Activated CD8-positive, alpha-beta T cell treated with anti-CD3 and anti-CD28 coated beads, Interleukin-2, amount 10 ng/mL, durations not matched to agents 7 days and 5 days (primary cell): ENCODE results near the gene SLC12A6. TPM values are rescaled to one million over a fixed set of nuclear protein-coding genes. Genes with fewer than 3 reads are reported as not detected.
"Not testable (repeated sequence)": the region's sequence is repeated elsewhere in the genome, so short reads cannot be mapped to it uniquely, and the experiment has no call there.

Experiments used
- ATAC-seq: fragments of 150-1000 bp; cut with Tn5 transposase; one replicate; pipeline ENCODE4 v1.10.0; 2021; ENCODE audit warnings: moderate library complexity
- CTCF ChIA-PET: fragments of 350-600 bp; sonication (Branson Sonifier 250); formaldehyde crosslinking; loops from one replicate; lab custom pipeline; 2021; ENCODE audit warnings: antibody characterized with exemption; lab: Charles Lee
- POLR2A ChIA-PET: fragments of 350-600 bp; sonication (Branson Sonifier 250); formaldehyde crosslinking; loops from one replicate; lab custom pipeline; 2021; ENCODE audit warnings: antibody characterized with exemption; lab: Charles Lee
- DNase-seq: peaks from one replicate; pipeline ENCODE4 v3.0.0-alpha.2; 2020
- H3K27ac Mint-ChIP-seq: one replicate; pipeline ENCODE4 v1.8.0; 2021; ENCODE audit warnings: mild to moderate bottlenecking, mixed read lengths
- H3K27me3 Mint-ChIP-seq: one replicate; pipeline ENCODE4 v1.8.0; 2021; ENCODE audit warnings: low read depth, mixed read lengths
- H3K36me3 Mint-ChIP-seq: one replicate; pipeline ENCODE4 v1.8.0; 2021; ENCODE audit warnings: low read depth, mixed read lengths
- H3K4me1 Mint-ChIP-seq: one replicate; pipeline ENCODE4 v1.8.0; 2021; ENCODE audit warnings: low read depth, mixed read lengths
- H3K4me3 Mint-ChIP-seq: one replicate; pipeline ENCODE4 v1.8.0; 2021; ENCODE audit warnings: mild to moderate bottlenecking, mixed read lengths
- H3K9me3 Mint-ChIP-seq: one replicate; pipeline ENCODE4 v1.8.0; 2022; ENCODE audit warnings: mixed read lengths; ENCODE audit not compliant: insufficient read depth
- total RNA-seq, 2 experiments: library from RNA; stranded (reverse); gene quantifications; one replicate each; pipeline ENCODE4 v1.2.3, GENCODE V29; 2021

Gene SLC12A6
- 10 to 100 TPM; 24.8 to 25.3 TPM for total RNA-seq

DNA sequence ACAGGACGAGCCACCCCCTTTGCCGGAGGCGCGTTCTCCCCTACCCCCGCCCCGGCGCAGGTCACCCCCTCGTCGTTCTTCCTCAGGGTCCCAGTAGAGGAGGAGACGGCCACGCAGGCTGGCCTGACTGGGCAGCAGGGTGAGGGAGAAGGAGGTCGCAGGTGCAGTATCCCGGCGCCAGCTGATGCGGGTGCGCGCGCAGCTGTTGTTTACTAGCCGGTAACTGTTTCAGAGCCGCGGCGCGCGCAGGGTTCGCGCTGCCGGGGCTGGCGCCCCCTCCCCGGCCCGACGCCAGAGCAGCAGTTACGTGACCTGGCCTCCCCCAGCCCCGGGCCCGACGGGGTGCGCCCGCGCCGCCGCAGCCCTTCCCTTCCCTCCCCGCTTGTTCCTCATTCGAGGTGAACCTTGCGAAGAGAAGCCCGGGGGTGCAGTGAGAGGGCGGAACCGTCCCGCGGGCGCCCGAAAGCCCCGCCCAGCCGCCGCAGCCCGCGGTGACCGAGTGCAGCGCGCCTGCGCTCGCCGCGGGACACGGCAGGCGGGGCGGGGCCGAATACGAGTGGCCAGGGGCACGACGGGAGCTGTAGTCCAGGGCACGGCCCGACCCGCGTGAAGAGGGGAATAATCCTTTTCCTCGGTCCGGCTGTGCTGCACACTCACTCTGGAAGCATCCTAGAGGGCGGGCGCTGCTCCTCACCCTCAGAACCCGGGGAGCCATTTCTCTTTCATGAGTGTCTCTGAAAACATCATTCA, at the start of gene SLC12A6:
Gene SLC12A6 (minus strand): TSS at position 225 of the 750 bp plus-strand sequence. CDS start 1,101 bp downstream, outside the sequence.
- CTCF ChIA-PET = interaction anchor here (0.7 to 5.3 kb wide), 4 partner anchors 9 to 96 kb away, joined by 3 to 51 read pairs (median 21); partner anchors contain the start of gene LPCAT4
- POLR2A ChIA-PET = interaction anchor here (0.7 to 3.6 kb wide), 11 partner anchors 10 to 246 kb away, joined by 3 to 61 read pairs (median 5); partner anchors contain the start of genes EMC7, GOLGA8B, LPCAT4 and PGBD4
- H3K36me3 Mint-ChIP-seq = peaks cover 33% of the 10 kb centered on the region
- H3K4me3 Mint-ChIP-seq = peak within 1 kb of the TSS; percentile 97
- peak; percentile 83 for ATAC-seq
- H3K27ac Mint-ChIP-seq = peak within 1 kb of the TSS; percentile 97
- DNase-seq = peak; percentile 93
- no peaks in the 10 kb centered on the region for H3K27me3 Mint-ChIP-seq
- H3K4me1 Mint-ChIP-seq = peaks cover 58% of the 10 kb centered on the region
- no peaks in the 10 kb centered on the region for H3K9me3 Mint-ChIP-seq

DNA sequence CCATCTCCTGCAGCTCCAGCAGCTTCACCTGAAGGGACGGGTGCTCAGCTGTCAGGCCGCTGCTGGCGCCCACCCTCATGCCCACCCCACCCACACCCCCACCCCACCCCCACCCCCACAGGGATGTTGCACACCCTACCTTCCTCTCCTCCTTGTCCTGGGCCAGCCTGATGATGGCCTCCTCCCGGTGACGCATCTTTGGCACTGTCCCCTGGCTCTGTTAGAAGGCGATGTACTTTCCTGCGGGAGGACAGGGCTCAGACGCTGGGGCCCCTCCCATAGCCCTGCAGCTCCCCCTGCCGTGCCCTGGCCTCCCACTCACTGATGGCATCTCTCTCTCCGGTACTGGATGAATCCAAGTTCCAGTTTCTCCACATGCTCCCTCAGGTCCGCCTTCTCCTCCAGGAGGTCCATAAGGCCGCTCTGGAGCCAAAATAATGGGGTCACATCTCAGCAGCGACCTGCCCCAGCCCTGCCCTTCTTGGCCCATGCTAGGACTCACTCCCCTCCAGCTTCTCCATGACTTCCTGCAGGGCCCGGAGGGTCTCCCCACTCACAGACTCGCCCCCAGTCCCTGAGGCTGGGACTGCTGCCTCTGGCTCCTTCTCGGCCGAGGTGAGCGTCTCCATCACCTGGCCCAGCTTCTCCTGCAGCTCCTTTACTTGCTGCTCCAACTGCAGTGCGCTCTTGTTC, 44.4 kb upstream of the SLC12A6 start:
- POLR2A ChIA-PET, CTCF ChIA-PET: not testable (repeated sequence)

DNA sequence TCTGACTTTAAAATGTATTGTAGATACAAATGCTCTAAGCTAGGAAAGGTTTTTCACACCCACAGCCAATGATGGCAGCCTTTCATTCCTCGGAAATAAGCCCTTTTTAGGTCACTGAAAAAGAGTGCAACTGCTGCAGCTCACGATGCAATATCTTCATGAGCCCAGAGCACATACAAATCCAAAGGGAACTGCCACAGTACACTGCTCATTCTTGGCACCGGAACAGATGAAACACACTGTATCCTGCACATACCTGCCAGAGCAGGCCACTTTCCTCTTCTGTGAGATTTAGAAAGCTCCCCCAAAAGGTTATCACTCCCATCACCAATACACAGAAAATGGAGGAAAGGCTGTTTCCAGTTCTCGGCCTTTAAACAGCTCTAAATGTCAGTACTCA, 42.9 kb upstream of the SLC12A6 start:
- DNase-seq, CTCF ChIA-PET, ATAC-seq, H3K9me3 Mint-ChIP-seq, H3K36me3 Mint-ChIP-seq, H3K4me1 Mint-ChIP-seq, H3K27me3 Mint-ChIP-seq, H3K4me3 Mint-ChIP-seq, H3K27ac Mint-ChIP-seq, POLR2A ChIA-PET: not testable (repeated sequence)

More for the DNA sequence above, 44.4 kb upstream of the SLC12A6 start:
- not testable (repeated sequence) for H3K27ac Mint-ChIP-seq, H3K36me3 Mint-ChIP-seq, H3K4me3 Mint-ChIP-seq, H3K27me3 Mint-ChIP-seq, DNase-seq, H3K9me3 Mint-ChIP-seq, H3K4me1 Mint-ChIP-seq, ATAC-seq

DNA sequence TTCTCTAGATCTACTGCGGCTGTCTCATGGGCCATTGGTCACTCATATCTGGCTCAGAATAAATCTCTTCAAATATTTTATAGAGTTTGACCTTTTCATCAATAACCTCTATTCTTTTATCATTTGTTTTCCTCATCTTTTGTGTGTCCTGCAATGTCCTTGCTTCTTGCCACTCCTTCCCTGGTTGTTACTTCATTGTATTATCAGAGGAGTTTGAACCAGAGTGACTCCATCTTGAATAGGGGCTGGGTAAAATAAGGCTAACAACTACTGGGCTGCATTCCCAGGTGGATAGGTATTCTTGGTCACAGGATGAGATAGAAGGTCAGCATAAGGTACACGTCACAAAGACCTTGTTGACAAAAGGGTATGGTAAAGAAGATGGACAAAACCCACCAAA, 39.3 kb upstream of the SLC12A6 start:
- Mint-ChIP-seq H3K4me3 (no peak overlapping the region), H3K9me3 (no peaks in the 10 kb centered on the region), H3K27me3 (no peaks in the 10 kb centered on the region), H3K36me3 (peaks cover 8% of the 10 kb centered on the region), H3K27ac (no peak overlapping the region), H3K4me1 (no peaks in the 10 kb centered on the region)
- ATAC-seq (no peak), DNase-seq (no peak)
- ChIA-PET CTCF (no interaction called here), POLR2A (interaction anchor here (0.9 kb wide), 1 partner anchor 10 kb away, joined by 5 read pairs; the partner anchor contains the start of gene LPCAT4)

DNA sequence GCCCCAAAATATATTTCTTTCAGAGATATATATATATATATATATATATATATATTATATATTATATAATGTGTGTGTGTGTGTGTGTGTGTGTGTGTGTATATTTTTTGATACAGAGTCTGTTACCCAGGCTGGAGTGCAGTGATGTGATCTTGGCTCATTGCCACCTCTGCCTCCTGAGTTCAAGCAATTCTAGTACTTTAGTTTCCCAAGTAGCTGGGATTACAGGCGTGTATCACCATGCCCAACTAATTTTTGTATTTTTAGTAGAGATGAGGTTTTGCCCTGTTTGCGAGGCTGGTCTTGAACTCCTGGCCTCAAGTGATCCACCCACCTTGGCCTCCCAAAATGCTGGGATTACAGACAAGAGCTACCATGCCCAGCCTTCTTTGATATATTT, 38.0 kb upstream of the SLC12A6 start:
- H3K27ac Mint-ChIP-seq, CTCF ChIA-PET, POLR2A ChIA-PET: not testable (repeated sequence)

DNA sequence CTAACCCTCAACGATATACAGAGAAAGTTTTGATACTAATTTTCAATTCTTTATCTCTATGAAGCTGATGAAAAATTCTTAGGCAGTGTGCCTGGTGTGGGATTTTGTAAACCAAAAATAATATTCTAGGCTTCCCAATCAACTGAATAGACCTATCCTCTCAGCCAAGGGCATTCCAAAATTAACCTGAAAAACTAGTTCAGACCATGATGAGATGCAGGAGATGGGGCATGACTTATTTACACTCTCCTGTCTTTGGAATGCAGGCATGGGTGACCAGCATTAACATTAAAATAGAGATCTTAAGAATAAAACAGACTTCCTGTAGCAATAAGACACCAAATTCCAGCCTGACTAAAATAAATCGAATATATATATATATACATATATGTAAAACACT, 37.2 kb upstream of the SLC12A6 start:
- DNase-seq (no peak), ATAC-seq (no peak)
- H3K9me3 Mint-ChIP-seq = no peaks in the 10 kb centered on the region
- peaks cover 1% of the 10 kb centered on the region for H3K4me1 Mint-ChIP-seq
- H3K27ac Mint-ChIP-seq = no peak overlapping the region
- peaks cover 4% of the 10 kb centered on the region for H3K36me3 Mint-ChIP-seq
- H3K4me3 Mint-ChIP-seq = no peak overlapping the region
- CTCF ChIA-PET = no interaction called here
- H3K27me3 Mint-ChIP-seq = no peaks in the 10 kb centered on the region
- POLR2A ChIA-PET = no interaction called here

More for the DNA sequence above, 38.0 kb upstream of the SLC12A6 start:
- DNase-seq, H3K36me3 Mint-ChIP-seq, H3K4me1 Mint-ChIP-seq, H3K4me3 Mint-ChIP-seq, H3K27me3 Mint-ChIP-seq, H3K9me3 Mint-ChIP-seq, ATAC-seq: not testable (repeated sequence)

GRCh38 chr15:34373951-34374350, 36.4 kb upstream of the SLC12A6 start:
- Mint-ChIP-seq H3K4me3 (no peak overlapping the region), H3K4me1 (peaks cover 4% of the 10 kb centered on the region), H3K27me3 (no peaks in the 10 kb centered on the region), H3K9me3 (no peaks in the 10 kb centered on the region), H3K36me3 (peaks cover 4% of the 10 kb centered on the region), H3K27ac (no peak overlapping the region)
- no peak for DNase-seq
- CTCF ChIA-PET = no interaction called here
- no peak for ATAC-seq
- POLR2A ChIA-PET = no interaction called here

DNA sequence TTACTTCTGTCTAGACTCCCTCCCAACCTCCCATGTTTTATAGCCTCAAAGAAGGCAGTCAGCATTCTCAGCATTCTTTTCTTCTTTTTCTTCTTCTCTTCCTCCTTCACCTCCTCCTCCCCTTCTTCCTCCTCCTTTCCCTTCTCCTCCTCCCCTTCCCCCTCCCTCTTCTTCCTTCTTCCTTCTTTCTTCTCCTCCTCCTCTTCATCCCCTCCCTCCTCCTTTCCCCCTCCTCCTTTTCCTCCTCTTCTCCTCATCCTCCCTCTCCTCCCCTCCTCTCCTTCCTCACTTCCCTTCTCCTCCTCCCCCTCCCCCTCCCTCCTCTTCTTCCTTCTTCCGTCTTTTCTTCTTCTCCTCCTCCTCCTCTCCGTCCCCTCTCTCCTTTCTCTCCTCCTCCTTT, 33.1 kb upstream of the SLC12A6 start:
- Mint-ChIP-seq H3K4me3 (no peak overlapping the region), H3K27ac (no peak overlapping the region), H3K4me1 (peaks cover 16% of the 10 kb centered on the region), H3K27me3 (no peaks in the 10 kb centered on the region), H3K36me3 (no peaks in the 10 kb centered on the region), H3K9me3 (no peaks in the 10 kb centered on the region)
- POLR2A ChIA-PET = no interaction called here
- no peak for DNase-seq
- no peak for ATAC-seq
- CTCF ChIA-PET = no interaction called here

GRCh38 chr15:34370129-34370528, 32.5 kb upstream of the SLC12A6 start:
- POLR2A ChIA-PET = no interaction called here
- Mint-ChIP-seq H3K4me3 (no peak overlapping the region), H3K27ac (no peak overlapping the region), H3K9me3 (no peaks in the 10 kb centered on the region), H3K27me3 (no peaks in the 10 kb centered on the region), H3K4me1 (peaks cover 21% of the 10 kb centered on the region), H3K36me3 (no peaks in the 10 kb centered on the region)
- DNase-seq = no peak
- CTCF ChIA-PET = no interaction called here
- ATAC-seq = no peak

DNA sequence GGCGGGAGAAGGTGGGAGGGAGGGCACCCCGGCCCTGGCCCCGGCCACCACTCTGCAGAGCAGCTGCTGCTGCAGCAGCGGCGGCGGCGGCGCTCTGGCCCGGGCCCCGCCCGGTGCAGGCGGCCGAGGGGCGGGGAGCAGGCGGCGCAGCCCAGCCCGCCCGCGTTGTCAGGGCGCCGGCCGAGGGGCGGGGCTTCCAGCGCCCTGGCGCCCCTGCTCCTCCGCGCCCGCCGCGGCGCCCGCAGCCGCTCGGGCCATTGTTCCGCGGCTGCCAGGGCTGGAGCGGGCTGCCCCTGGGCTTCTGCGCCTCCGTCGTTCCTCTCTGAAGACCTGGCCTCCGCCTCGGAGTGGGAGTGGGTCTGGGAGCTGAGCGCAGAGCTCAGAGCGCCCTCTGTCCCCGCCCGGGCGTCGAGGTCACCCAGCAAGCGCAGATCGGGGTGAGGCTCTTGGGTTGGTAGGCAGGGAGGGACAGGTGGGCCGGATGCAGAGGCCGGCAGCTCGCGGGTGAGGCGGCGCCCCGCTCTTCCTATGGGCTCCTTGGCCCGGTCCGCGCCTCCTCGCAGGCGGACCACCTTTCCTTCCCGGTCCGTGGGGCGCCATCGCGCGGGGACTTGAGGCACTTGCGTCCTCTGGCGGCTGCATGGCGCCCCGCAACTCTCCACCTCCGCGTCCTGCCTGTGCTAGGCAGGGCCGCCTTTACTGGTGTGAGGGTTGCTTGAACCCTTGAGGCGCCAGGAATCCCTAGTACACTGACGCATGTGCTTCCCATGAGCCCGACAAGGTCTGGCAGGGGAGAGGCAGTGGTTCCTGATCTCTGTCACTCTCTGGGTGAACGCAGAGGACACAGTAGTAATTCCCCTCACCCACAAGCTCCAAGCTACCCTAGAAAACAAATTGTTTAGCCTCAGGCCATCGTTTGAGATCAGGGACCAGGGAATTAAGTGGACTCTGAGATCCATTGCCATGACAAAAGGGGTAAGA, 29.8 kb upstream of the SLC12A6 start, which contains the start of gene LPCAT4:
Gene LPCAT4 (minus strand): TSS at position 96 of the 981 bp plus-strand sequence. CDS start 96 bp downstream, outside the sequence.
- ChIA-PET CTCF (interaction anchor here (0.7 to 4.7 kb wide), 48 partner anchors 9 to 306 kb away, joined by 3 to 93 read pairs (median 5); partner anchors contain the start of genes EMC4, EMC7, GOLGA8A and KATNBL1), POLR2A (interaction anchor here (0.6 to 3.5 kb wide), 18 partner anchors 9 to 322 kb away, joined by 3 to 33 read pairs (median 5); partner anchors contain the start of genes EMC4, EMC7, GOLGA8B and NOP10)
- H3K4me3 Mint-ChIP-seq = peak within 1 kb of the TSS; percentile 95
- H3K9me3 Mint-ChIP-seq = no peaks in the 10 kb centered on the region
- peak within 1 kb of the TSS; percentile 98 for H3K27ac Mint-ChIP-seq
- H3K27me3 Mint-ChIP-seq = no peaks in the 10 kb centered on the region
- peaks cover 16% of the 10 kb centered on the region for H3K36me3 Mint-ChIP-seq
- peaks cover 38% of the 10 kb centered on the region for H3K4me1 Mint-ChIP-seq
- ATAC-seq (peak; percentile 90), DNase-seq (peak; percentile 95)
